Measurements from ENCODE around the gene HOXC9.
A peak's percentile ranks its signal among the peaks of the same experiment; 100 is the strongest.

Gene HOXC9

GRCh38 chr12:54000116-54001114 is at the start of gene HOXC9:
Gene HOXC9, plus strand, starts transcription at chr12:54000161. Its CDS starts 28 bp downstream, at chr12:54000189.
- no peak for DNase-seq

DNA sequence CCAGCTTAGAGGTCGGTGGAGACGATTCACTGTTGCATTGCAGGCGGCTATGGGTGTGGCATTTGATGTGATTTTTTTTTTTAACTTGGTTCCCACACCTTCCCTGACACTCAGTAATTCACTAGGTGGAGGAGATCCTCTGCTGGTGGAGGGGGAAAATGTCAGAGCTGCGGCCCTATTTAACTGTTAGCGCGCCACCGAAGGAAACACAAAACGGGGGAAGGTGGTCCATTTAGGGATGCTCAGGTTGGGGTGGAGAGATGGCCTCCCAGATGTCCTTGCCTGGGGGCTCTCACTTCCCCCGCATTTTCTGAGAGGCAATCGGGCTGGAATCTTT is 49.6 kb upstream of the HOXC9 start:
- no peak for DNase-seq

DNA sequence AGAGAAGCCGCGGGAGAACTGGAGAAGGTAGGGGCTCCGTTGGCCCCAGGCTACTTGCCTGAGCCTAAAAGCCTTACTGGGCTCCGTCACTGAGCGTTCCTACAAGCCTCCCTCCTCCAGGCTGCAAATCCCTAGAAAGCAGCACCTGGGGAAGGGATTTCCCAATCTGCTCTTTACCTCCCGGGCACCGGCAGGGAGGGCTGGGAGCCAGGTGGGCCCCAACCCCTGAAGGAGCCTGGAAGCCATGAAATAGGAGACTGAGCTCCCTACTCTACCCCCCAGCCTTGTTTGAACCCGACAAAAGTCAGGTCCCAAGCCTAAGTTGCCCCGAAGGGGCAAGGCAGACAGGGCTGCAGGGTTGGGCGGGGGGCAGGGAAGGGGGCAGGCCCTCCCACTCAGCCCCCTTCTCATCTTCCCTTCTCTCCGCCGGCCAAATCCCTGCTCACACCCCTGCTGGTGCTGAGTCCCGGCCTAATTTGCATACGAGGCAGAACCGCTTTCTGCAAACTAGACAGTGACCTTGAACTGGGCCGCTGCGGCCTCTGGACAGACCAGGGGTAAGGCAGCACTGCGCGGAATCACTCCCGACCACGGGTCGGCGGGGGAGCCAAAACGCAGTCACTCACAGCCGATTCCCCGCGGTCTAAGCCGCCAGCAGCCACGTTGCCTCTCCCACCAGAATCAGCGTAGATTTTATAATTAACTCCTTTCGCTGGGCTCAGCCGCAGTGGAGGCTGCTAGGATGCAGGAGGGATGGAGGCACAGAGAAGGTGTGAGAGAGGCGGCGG is 49.0 kb upstream of the HOXC9 start:
- DNase-seq, result no peak

DNA sequence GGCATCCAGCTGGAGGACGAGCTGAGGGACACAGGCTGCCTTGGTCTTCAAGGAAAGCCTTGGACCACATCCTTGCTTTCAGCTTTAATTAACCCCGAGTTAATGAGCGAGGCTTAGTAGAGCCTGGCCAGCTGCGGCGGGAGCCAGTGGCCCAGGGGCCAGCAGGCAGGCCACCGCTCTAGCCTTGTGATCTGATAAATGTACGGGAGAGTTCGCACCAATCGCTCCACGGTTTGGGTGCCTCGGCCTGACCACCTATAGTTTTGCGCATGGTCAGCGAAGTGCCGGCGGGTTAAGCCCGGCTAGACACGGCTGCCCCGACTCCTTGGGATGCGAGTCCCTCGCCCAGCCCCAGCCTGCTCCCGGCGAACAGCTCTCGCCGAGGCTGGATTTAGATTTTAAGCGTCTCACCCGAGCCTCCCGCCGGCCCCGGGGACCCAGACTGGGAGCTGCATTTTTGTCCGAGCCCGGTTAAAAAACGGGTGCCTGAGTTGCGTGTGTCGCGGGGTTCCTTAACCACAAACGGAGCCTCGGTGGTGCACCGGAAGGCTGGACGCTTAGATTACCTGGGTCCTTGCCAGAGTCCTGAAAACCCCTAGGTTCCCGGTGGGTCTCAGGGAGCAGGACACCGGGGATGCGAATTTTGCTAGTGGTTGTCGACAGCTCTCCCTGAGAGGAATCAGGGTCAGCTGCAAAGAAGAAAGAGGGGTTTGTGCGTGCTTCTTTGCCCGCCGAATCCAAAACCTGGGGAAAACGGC is 48.2 kb upstream of the HOXC9 start:
- DNase-seq, result no peak

DNA sequence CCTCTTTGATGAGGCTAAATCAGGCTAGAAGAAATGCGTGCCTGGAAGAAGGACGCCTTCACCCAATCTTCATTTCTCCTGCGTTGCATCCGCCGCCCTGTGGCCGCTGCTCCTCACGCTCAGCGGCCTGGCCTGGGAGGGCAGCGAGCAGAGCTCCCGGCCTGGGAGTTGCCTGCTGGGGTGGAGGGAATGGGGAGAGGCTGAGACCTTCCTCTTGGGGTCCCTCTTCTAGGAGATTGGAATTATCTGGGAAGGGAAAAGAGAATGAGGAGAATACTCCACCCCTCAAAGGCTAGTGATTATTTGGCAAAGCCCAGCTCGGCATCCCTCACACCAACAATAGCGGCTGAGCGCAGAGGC is 47.6 kb upstream of the HOXC9 start:
- DNase-seq, result no peak

DNA sequence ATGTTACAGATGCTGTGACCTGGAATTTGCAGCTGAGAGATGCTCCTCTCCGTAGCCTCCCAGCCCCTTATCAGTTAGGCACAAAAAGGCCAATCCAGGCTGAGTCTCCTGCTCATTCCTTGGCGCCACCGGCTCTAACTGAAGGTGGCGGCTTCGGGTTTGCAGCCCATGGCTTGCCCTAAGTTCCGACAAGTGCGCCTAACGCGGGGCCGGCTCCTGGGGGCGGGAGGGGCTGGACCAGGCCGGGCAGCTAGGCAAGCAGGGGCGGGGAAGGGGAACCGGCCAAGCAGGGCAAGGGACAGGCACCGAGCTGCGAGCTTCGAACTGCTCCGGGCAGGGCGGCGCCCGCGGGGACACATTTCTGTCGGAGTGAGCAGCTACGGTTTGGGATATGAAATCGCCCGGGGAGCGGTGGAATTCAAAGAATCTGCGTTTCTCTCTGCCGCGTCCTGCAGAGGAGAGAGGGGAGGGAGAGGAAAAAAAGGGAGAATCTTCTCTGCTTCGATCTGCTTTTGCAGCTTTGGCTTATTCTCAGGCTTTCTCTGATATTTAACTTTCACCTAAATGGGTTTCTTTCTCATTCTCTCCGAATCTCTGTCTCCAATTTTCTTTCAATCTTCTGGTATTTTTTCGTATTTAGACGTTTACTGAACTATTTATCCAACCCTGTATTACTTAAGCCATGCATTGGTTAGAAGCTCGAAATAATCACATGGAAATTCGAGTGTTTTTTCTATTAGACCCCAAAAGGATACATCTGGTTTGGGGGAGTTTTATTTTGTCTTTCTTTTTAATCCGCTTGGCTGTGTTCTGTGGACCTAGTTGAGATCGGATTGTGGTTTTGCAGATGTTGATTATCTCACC is 46.9 kb upstream of the HOXC9 start:
- no peak for DNase-seq

DNA sequence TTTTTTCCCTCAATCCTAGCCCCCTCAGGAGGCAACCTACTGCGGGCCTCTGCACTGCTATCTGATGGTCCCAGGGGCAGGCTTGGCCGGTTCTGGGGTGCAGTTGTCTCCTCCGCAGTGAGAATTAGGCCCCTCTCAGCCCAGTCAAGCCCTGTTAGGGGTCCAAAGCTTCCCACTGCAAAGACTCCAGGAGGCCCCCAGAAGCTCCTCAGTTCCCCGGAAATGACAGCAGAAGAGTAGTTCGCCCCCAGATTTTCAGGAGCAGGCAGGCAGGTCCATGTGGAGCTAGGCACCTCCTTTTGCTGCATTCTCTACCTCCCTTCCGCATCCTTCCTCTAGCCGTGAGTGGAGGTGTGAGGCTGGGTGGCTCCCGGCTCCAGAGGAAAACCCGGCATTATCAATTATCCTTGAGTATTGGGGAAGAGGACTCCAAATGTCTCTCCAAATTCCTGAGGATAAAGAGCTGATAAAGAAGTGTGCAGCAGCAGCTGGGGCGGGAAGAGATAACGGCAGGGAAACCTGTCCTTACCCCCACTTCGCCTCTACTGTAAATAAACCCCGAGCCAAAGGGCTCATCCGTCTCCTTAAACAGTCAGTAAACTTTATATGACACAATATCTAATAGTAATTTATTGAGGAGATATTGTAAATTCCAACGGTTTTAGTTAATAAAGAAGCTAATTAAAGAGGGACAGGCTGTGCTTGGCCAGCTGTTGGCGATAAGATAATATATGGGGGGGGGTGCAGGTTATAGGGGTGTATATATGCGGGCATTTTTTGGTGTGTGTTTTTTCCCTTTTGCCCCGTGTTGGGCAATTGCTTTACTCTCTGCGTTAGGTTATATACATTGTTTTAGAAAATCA is 45.9 kb upstream of the HOXC9 start:
- DNase-seq, result no peak

DNA sequence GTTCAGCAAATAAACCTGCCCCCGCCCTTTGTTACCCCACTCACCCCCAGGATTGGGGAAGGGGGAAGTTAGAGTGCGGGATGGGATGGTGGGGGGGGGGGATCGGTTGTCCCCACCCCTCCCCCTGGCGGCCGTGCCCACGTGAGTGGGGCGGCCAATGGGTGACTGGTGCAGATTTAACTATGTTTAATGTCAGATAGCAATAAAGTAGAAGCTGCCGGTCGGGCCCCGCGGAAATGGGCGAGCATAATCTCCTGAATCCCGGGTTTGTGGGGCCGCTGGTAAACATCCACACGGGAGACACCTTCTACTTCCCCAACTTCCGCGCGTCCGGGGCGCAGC is 45.3 kb upstream of the HOXC9 start, which contains the start of gene HOXC12:
TSS of gene HOXC12 (plus strand) at position 210 of the 342 bp plus-strand sequence. CDS start at position 237, 27 bp downstream.
- no peak for DNase-seq

DNA sequence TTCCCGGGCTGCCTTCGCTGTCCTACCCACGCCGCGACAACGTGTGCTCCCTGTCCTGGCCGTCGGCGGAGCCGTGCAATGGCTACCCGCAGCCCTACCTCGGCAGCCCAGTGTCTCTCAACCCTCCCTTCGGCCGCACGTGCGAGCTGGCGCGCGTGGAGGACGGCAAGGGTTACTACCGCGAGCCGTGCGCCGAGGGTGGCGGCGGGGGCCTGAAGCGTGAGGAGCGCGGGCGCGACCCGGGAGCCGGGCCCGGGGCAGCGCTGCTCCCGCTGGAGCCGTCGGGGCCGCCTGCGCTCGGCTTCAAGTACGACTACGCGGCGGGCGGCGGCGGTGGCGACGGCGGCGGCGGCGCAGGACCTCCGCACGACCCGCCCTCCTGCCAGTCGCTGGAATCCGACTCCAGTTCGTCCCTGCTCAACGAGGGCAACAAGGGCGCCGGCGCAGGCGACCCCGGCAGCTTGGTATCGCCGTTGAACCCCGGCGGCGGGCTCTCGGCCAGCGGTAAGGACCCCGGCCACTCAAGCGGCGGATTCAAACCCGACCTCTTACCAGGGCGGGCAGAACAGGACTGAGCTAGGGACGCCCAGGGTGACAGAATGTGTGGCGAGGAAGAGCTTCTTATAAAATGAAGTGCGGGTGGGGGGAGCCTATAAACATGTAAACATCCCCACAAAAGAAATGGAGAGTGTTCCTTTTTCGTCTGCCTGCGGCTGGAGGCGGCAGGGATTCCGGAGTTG is 44.8 kb upstream of the HOXC9 start:
- no peak for DNase-seq

- DNase-seq, result no peak
Observed at GRCh38 chr12:53955776-53956250, 44.1 kb upstream of the HOXC9 start.

GRCh38 chr12:53956251-53956887 is 43.6 kb upstream of the HOXC9 start:
- peak; percentile 58 to 61 for DNase-seq

- DNase-seq, result peak; percentile 41 to 49
Observed at GRCh38 chr12:53956914-53957536, 42.9 kb upstream of the HOXC9 start.

- DNase-seq, result no peak
Observed at GRCh38 chr12:53958128-53958527, 41.8 kb upstream of the HOXC9 start.

DNA sequence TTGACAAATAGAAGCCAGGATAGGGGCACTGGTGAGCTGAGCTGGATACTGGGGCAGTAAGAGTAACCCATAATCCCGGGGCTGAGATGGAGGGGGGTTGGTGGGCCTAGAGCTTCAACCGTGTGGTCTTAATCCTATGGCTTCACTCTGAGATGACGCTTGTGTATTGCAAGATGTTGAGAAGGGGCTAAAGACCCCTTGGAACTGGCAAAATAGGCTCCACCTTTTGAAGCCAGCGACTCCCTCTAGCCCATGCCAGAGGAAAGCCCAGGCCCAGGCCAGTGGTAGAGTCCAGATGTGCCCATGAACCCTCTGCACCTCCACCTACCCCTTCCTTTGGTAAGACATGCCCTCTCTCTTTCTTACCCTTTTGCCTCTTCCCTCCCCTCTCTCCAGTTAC is 40.6 kb upstream of the HOXC9 start:
- DNase-seq, result no peak

- no peak for DNase-seq
Observed at GRCh38 chr12:53960187-53961024, 39.6 kb upstream of the HOXC9 start.

- DNase-seq, result no peak
Observed at GRCh38 chr12:53961025-53961761, 38.8 kb upstream of the HOXC9 start.

- no peak for DNase-seq
Observed at GRCh38 chr12:53963005-53963404, 37.0 kb upstream of the HOXC9 start.

All from AML-193 (cell line).